A673 (cell line): ENCODE results near the gene CABLES1.

Experiments used
- CTCF ChIP-seq: fragments of 300-800, 200-600 bp; sonication (generic); conservative IDR thresholded peaks from 2 replicates; pipeline ENCODE4 v1.5.1; 2017; ENCODE audit warnings: low read depth, mild to moderate bottlenecking, antibody characterized with exemption, low read length, moderate library complexity, mixed read lengths
- EZH2 ChIP-seq: fragments of 200-600 bp; sonication (generic); IDR thresholded peaks from 2 replicates; pipeline ENCODE4 v1.6.1; 2017; ENCODE audit warnings: borderline replicate concordance, low read depth, mild to moderate bottlenecking, mixed read lengths, antibody characterized with exemption, low read length; ENCODE audit not compliant: poor library complexity, severe bottlenecking

DNA sequence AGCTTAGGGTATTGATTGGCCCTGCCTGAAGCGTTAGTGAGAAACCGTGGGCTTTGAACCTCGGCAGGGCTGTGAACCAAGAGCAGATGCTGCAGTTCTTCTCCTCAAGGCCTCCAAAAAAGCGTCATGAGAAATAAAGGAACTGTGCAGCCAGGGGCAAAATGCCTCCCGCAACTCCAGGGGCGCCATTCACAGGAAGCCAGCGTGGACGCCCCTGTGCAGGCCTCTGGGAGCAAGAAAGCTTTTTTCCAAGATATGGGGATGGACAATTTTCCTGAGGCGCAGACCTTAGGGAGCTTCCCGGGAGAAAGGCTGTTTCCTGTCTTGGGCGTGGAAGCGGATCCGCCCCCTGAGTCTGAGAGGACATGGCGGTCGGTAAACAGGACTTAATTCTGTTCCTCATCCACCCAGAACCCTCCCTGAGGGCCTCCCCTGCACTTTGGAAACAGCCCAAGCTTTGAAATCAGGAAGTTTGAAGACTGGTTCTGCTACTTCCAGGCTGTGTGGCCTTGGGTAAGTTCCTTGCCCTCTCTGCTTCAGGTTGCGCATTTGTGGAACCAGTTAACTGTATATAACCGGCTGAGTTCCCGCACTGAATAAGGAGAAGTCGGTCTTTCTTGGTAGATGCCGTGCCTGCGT is 29.6 kb upstream of the CABLES1 start:
- TF ChIP-seq EZH2 (no peak), CTCF (no peak)
